Central memory CD4-positive, alpha-beta T cell (primary cell): Measurements from ENCODE around the gene NT5DC2.

ENCODE experiments used
- DNase-seq: peaks from one replicate; pipeline ENCODE4 v3.0.0; 2022

Gene NT5DC2

GRCh38 chr3:52509753-52510328 lies 23.8 kb downstream of the NT5DC2 start:
- no peak for DNase-seq

GRCh38 chr3:52507359-52507758 lies 26.3 kb downstream of the NT5DC2 start:
- DNase-seq: no peak

GRCh38 chr3:52506266-52506966 lies 27.2 kb downstream of the NT5DC2 start:
- no peak for DNase-seq

GRCh38 chr3:52504977-52505376 lies 28.7 kb downstream of the NT5DC2 start:
- no peak for DNase-seq

GRCh38 chr3:52503788-52504424 lies 29.8 kb downstream of the NT5DC2 start:
- no peak for DNase-seq

GRCh38 chr3:52502808-52503350 lies 30.8 kb downstream of the NT5DC2 start:
- DNase-seq: no peak

GRCh38 chr3:52502001-52502400 lies 31.7 kb downstream of the NT5DC2 start:
- DNase-seq: no peak

- DNase-seq: no peak
These were observed 32.6 kb downstream of the NT5DC2 start for GRCh38 chr3:52501046-52501445.

GRCh38 chr3:52498137-52499054 lies 35.3 kb downstream of the NT5DC2 start:
- DNase-seq: no peak

GRCh38 chr3:52495777-52496602 lies 37.7 kb downstream of the NT5DC2 start:
- DNase-seq: no peak

GRCh38 chr3:52494886-52495495 lies 38.7 kb downstream of the NT5DC2 start, which contains the start of gene STAB1:
STAB1 (plus strand) TSS chr3:52495338; CDS start chr3:52495414, 76 bp downstream.
- DNase-seq: no peak

GRCh38 chr3:52494445-52494844 lies 39.2 kb downstream of the NT5DC2 start:
- DNase-seq: no peak

- no peak for DNase-seq
These were observed 40.2 kb downstream of the NT5DC2 start for GRCh38 chr3:52493232-52494017.

- no peak for DNase-seq
These were observed 41.6 kb downstream of the NT5DC2 start for GRCh38 chr3:52492059-52492458.

- no peak for DNase-seq
These were observed 42.6 kb downstream of the NT5DC2 start for GRCh38 chr3:52490939-52491526.

GRCh38 chr3:52490035-52490938 lies 43.4 kb downstream of the NT5DC2 start:
- DNase-seq: no peak

GRCh38 chr3:52489453-52489852 lies 44.2 kb downstream of the NT5DC2 start:
- no peak for DNase-seq

- no peak for DNase-seq
These were observed 44.9 kb downstream of the NT5DC2 start for GRCh38 chr3:52488746-52489145.
